K562 (cell line): ENCODE results near the gene PTGFR.

Experiments used
- KLF10 ChIP-seq: fragments of 250-450 bp; sonication (Bioruptor Pico); IDR thresholded peaks from 2 replicates; pipeline ENCODE4 v1.6.1; 2021; ENCODE audit warnings: matching md5 sums
- ZNF431 ChIP-seq: sonication (generic); formaldehyde crosslinking; IDR thresholded peaks from 2 replicates; pipeline ENCODE4 v1.8.0; 2022; ENCODE audit warnings: mild to moderate bottlenecking, missing genetic modification reagents

DNA sequence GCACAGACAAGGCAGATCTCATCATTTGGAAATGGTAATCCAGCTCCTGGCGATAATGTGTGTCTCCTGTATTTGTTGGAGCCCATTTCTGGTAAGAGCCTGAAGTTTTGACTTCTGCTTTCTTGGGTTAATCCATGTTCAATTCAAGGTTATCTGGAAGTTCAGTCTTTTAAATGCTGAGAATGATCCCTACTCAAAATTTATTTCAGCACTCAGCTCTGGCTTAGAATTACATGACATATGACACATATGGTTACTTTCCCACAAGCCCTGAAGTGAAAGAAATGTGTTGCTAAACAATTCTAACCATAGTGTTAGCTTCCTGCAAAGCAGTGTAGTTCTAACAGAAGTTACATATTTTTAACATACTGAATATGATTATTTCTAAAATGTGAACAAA lies 2.7 kb downstream of the PTGFR start:
- no peak for TF ChIP-seq KLF10 (CRISPR knock-in tag)
- TF ChIP-seq ZNF431 (CRISPR knock-in tag) = no peak
